ENCODE measurements around the gene PHF1.

Gene PHF1

DNA sequence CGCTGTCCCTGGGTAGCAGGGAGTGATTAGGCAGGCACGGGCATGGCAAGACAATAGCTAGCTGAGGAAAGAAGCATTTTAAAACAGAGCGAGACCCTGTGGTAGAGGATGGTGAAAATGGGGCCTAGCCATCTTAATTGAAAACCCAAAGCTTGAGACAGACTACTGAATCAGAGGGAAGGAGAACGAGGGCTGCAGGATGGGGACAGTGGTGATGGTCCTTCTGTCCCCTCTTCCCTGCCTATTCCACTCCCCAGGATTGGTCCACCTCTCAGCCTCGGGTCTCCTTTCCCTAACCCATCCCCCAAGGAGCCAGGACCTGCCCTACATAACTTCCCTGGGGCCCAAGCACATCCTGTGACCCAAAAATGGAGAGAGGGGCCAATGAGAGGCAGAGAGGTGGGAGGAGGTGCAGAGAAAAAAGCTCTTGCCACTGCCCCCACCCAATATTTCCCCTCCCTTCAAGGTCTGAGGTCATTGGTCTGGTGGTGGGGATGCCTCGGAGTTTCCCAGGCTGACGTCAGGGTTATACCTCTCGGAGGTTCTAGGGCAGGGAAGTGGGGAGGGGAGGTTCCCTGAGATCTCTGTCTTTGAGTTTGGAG, 8.0 kb downstream of the PHF1 start:
- DNase-seq = peak; percentile 76

DNA sequence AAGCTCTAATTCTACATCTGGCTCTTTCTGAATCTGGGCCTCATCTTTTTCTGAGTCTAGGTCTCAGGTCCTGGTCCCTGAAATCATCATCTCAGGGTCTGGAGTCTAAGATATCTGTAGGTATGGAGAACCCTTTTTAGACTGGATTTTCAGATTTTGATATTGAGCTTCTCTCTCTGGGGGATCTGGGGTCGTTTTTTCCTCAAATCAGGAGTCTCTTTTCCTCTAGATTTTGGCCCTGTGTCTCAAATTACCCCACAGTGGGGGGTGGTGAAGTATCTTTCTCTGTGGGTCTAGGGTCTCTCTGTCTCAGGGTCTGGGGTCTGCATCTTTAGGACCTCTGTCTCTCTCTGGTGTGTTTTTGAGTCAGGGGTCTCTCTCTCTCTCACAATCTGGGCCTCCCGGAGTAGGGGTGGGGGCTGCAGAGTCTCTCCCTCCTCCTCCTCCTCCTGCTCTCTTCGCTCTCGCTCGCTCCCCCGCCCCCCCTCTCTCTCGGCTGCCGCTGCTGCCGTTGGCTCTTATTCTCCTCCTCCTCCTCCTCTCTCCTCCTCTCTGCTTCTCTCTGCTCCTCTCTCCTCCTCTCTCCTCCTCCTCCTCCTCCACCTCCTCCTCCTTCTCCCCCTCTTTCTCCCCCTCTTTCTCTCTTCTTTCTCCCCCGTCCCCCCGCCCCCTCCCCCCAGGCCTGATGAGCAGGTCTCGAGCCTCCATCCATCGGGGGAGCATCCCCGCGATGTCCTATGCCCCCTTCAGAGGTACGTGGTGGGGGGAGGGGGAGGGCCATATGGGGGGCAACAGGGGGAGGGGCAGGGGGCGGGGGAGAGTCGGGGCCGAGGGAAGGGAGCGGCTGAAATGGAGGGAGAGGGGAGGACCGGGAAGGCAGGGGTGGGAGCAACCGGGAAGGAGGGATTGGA, 9.0 kb downstream of the PHF1 start, which contains the start of gene SYNGAP1:
Gene SYNGAP1, plus strand, starts transcription at position 486 of the 911 bp plus-strand sequence. Its CDS starts 200 bp downstream, at position 686.
- no peak for DNase-seq

DNA sequence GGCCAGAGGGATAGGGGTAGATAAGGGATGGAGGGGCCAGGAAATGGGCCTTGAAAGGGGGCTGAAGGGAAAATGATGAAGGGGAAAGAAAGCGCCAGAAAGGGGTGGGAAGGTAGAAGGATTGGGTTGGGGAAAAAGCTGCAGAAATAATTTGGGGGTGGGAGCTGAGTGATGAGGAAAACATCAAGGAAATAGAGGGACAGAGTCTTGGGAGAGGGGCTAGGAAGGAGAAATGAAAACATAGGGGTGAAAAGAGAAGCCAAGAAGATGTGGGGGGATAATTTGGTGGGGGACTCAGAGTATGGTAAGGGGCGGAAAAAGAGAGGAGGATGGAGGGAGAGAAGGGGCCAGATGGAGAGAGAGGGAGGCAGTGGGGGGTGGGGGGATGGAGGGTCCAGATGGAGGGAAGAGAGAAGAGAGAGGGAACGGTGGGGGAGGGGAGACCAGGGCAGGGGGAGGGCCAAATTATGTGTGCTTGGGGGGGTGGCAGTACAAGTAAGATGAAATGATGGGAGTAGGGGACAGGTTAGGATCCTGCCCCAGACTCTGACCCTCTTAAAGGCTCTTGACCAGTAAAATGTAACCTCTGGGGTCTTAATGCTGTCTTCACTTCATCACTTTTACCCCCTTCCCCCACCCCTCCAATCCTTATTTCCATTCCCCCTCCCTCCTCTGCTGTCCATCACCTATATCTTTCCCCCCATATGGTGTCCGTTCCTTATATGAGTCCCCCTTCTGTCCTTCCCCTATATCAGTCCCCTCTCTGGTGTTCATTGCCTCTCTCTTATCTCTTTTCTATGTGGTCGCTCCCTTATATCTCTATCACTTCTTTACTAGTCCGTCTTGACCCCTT, 9.9 kb downstream of the PHF1 start:
- no peak for DNase-seq

DNA sequence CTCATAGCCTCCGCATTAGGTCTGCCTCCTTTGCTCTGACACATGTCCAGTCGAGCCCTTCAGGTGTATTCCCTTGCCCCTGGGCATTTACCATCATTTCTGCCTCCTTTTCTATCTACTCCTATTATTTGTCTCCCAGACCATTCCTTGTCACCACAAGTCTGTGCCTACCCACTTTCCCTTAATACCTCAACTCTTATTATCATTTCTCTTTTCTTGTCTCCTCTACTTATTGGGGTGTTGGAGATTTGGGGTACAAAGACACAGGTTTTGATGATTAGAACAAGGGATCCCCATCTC, 10.5 kb downstream of the PHF1 start:
- no peak for DNase-seq

DNA sequence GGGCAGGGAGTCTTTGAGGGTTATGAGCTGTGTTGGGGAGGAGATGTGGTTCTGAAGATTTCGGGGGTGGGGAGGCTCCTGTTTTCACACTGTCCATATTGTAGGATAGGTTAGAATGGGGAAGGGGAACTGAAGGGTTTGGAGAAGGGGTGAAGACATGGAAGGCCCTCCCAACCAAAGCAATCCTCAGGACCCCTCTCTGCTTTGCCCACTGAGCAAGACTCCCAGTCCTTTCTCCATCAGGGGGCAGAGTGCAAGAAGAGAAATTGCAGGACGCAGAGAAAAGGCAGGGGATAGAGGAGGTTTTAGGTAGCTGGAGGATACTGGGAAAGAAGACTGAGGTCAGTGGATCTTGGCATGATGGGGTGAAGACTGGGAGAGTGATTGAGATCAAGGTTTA, 13.0 kb downstream of the PHF1 start:
- DNase-seq = no peak

DNA sequence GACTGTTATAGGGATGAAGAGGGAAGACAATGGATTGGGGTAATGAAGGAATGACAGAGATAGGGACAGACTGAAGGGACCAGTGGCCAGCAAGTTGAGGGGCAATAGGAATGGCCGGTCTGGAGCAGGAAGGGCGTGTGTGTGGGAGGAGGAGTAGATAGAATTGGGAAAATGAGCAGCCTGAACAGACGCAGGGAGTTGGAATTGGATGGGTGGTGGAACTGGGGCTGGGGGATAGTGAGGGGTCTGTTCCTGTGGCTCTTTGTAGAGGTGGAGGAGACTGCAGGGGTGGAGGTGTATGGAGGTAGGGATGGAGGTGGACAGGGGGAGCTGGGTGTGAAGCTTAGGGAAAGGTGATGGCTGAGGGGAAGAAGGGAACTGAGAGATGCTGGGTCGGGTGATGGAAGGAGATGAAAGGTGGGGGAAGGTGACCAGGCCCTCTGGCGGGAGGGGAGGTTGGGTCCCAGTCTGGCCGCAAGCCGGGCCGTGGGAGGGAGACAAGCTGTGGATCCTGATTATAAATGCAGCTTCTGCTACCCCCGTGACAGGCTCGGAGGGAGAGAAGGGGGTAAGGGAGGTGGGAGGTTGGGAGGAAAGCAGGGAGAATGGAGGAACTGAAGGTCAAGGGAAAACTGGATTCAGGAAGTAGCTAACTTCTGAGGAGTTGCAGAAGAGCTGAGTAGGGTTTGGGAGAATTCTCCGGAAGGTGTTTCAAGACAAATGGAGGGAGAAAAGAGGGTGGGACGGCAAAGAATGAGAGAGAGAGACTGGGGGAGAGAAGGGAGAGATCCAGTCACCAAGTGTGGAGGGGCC, 14.2 kb downstream of the PHF1 start:
- no peak for DNase-seq

DNA sequence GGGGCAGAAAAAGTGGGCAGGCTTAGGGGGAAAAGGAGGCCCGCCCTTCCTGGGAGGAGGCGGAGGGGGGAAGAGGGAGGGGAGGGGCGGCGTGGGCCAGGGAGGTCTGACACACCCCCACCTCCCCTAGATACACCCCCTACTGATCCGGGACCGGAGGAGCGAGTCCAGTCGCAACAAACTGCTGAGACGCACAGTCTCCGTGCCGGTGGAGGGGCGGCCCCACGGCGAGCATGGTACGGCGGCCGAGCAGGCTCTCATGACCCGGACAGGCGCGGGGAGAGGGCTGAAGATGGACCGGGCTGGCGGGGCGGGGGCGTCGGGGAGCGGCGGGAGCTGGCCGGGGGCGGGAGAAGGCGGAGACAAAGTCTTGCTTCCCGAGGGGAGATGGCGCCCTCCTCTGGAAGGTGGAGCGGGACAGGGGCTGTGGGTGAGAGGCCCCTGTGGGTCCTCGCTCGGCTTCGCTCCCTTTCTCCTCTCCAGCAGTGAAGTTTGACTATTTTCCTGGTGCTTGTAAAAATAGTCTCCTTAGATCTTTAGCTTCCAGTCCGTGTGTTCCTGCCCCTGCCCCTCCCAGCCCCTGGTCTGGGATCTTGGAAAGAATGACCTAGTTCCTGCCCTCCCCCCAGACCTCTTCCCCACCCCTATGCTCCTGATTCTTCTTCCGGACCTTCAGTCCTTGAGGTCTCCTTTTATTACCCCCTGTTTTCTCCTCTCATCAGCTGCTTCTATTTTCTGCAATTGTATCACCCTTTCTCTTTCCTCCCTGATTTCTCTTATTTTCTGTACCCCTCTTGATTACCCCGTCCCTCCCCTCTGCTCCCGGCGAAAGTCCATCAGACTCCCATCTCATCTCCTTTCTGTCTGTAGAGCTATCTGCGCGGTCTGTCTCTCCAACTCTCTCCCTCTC, 15.1 kb downstream of the PHF1 start:
- DNase-seq = peak; percentile 91

DNA sequence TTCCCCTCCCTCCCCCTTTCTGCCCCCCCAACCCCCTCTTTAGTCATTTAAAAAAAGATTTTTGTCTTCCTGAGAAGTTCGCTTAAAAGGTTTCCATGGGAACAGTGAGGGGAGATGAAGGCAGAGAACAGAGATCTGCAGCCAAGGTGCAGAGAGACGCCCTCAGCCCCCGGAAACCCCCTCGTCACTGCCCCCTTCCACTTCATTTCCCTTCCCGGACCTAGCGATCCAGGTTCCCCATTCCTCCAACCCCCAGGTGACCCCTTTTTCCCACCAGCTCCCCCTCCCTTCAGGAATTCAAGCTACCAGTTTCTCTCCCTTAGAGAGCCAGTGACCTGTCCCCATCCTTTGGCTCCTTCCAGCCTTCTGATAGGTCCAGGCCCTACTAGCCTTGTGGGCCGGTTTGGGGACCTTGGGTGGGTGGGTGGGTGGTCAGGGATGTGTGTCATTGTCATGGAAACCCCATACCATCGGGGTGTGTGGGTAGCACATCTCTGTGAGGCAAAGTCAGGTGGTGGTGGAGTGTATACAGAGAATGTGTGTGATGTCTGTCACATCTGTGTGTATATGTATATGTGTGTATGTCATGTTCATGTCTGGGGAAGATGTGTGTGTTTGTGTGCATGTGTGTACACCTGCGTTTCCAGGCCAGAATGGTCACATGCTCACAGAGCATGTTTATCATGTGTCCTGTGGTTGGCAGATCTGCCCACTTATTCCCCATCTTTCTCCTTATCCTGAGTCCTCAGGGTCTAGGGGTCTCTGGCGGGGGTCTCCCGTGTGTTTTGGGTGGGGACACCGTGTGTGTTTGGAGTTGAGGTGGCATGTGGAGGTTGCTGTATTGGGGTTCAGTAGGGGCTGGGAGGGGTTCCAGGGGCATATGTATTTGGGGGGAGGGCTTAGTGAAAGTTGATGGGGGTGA, 16.0 kb downstream of the PHF1 start:
- DNase-seq = no peak

DNA sequence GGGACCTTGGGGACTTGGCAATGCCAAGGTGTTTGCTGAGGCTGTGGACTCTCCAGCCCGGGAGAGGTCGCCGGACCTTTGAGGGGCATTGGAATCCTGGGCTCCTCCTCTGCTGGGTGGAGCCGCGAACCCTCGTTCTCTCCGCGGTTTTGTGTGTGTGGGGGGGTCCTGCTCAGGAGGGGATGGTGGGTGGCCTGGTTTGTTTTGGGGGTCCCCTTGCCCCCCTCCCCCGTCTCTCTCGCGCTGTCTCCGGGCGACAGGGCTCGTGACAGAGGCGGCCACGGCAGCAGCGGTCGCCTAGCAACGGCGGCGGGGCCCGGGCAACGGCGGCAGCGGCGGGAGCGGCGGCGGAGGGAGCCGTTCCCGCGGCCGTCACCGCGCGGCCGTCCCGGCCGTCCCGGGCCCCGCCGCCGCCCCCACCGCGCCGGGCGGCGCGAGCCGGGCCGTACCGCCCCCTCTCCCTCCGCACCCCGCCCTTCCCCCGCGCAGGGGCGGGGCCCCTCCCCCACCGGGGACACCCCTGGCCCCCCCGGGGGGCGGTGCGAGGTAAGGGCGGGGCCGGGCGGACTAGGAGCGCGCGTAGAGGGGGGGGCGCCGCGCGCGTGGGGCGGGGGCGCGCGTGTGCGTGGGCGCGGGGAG, 16.9 kb downstream of the PHF1 start:
- peak; percentile 80 for DNase-seq

DNA sequence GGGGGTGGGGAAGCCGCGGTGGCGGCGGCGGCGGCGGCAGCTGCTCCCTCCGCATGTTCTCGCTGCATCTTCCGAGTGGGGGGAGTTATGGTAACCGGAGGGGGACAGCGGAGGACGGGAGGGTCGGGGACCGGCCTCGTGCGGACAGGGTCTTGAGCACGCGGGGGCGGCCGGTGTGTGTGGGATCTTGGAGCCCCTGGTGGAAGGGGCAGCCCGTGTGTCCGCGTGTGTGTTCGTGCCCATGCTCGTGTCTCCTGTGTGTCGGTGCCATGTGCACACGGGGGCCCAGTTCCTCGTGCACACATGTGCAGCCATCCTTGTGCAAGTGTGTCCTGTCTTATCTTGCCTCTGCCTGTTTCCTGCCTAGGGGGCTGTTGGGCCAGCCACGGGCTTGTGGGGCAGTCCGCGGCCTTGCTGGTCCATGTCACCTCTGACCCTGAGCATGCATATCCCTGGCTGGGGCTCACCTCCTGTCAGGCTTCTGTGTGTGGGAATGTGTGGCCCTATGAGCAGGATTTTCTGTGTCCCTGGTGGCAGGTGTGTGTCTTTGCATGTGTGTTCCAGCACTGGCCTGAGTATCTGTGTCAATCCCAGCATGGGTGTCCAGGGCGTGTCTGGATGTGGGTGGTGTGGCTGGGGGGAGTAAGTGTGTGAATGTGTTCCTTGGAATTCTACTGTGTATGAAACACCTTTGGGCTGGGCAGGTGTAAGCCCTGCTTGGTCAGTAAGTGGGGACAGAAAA, 17.6 kb downstream of the PHF1 start:
- peak; percentile 79 for DNase-seq

DNA sequence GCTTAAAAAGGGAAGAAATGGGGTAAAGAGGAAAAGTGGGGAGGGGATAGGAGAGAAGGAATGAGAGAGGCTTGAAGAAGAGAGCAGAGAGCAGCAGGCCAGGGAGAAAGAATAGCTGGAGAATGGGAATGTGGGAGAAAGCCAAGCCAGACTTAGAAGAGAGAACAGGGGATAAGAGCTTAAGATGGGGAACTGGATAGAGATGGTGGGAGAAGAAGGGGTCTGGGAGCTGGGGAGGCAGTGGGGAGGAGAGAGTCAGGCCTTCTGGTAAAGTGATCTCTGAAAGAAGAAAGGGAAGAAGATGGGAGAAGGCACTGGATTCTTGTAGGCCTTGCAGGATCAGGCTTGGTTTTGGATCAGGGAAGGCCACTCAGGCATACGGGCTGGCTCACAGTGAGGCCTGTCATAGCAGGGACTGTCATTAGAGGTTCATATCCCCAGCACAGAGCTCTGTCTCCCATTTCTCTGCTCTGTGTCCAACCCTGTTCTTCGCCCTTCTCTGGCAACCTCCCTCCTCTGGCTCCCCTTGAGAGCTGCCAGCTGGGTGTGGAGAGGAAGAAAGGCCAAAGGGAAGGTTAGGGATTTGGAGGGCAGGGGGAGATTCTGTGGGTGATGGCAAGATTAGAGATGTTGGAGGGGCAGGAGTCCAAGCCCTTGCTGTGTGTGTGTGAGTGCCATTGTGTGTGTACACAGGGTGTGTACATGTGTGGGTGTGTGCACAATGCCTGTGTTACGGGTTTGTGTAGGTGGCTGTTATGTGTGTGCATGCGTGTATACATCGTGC, 18.3 kb downstream of the PHF1 start:
- no peak for DNase-seq

DNA sequence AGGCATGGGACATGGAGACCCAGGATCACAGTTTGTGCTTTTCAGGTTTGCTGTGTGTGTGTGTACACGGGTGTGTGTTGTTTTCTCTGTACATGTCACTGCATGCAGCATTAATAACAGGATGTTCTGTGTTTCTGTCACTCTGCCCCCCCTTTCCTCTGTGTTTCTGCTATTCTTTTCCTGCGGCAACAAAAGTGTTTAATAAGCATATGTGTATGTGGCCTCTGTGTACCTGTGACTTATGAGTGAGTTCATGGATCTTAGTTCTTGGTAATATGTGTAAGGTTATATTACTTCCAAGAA, 18.9 kb downstream of the PHF1 start:
- DNase-seq = no peak

DNA sequence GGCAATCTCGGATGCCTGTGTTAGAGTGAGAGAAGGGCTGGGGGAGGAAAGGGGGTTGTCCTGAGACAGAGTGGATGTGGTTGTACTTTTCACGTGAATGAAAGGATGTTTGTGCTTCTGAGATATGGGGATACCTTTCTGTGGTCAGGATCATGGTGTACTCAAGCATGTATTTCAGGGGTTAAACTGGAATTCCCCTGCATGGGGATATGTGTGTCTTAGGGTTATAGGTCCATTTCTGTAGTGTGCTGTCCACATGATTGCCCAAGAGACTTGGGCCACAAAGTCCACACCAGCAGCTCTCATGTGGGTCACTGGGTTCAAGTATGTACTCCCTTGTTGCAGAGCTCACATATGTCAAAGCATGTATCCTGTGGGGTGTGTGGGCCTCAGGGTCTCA, 19.5 kb downstream of the PHF1 start:
- no peak for DNase-seq

DNA sequence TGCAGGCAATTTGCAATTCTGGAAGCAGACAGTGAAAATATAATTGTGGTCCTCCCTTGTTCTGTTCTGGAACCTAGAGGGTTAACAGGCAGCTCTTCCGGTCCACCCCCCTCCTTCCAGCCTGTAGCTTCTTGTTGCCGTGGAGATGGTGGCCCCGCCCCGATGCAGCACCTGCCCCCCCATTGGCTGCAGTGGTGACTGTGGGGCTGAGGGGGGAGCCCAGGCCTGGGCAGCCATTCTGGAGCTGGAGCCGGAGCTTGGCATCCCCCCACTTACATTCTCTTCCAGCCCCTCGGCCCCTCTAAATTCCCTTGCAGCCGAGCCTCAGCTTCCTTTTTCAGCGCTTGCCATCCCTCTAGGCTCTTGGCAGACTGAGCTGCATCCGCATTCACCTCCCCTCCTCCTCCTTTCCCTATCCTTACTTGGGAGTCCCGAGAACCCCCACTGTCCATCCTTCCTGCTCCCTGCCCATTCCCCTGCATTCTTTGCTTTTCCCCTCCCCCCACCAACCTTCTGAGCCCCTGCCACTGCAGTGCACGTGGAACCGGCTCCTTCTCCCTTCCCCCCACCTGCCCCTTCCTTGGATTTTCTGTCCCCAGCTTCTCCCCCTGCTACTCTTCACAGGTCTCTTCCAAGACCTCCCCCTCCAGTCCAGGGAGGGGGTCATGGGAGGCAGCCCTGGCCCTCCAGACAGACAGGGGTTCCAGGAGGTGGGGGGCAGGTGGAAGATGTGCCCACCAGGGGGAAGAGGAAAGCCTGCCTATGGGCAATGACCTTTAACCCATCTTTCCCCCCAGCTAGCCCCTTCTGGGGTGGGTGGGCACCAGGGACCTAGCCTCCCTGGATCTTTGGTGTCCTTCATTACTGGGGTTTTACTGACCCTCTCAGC, 20.4 kb downstream of the PHF1 start:
- peak; percentile 88 for DNase-seq

DNA sequence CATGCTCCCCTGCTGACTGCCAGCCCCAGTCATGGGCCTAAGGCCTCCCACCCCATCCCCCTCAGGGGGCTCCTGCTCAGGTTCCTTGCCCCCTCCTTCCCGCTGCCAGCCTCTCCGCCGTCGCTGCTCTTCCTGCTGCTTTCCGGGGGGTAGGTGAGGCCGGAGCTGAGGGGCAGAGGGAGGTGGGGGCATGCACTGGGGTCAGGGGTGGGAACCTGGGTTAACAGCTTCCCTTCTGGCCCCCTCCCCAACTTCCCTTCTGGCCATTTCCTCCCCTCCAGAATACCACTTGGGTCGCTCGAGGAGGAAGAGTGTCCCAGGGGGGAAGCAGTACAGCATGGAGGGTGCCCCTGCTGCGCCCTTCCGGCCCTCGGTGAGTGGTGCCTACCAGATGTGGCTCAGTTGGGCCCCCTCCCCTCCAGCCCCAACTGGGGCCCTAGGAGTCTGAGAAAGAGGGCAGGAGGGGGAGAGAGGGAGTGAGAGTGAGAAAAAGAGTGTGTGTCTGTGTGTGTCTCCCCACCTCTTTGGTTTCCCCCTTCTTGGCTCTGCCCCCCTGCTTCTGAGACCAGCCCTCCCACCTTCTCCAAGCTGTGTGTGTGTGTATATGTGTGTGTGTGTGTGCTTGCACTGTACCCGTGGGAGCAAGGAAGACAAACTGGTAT, 21.2 kb downstream of the PHF1 start:
- DNase-seq = no peak

DNA sequence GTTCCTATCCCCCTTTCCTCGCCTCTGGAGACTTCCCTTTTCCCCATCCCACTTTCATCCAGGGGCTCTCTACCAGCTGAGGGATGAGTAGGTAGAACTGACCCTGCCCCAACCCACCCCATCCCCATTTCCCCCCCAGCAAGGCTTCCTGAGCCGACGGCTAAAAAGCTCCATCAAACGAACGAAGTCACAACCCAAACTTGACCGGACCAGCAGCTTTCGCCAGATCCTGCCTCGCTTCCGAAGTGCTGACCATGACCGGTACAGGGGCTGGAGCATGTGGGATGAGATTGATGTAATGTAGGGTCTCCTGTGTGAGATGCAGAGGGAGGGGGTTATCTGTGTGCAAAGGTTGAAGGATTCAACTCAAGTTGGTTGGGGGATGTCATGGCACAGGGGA, 21.7 kb downstream of the PHF1 start:
- DNase-seq = no peak

DNA sequence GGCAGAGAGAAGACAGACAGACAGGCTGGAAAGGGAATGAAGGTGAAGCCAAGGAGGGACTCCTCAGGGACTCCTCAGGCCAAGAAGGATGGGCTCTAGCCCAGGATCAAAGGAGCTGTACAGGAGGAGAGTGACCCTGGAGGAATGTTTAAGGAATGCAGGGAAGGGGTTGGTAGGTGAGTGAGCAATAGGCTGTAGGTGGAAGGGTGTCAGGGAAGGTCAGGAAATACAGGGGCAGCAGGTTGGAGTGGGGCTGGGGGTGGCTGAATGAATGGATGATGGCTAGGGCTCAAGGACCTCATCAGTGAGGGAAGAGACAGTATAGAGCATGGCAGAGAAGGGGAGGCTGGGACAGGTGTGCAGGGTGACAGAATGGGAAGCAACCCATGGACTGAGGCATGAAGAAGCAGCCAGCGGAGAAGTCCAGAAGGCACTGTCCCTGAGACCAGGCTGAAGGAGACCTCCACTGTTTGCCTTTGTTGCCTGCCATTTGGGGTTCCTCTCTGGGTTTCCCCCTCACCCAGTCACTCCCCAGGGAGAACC, 22.3 kb downstream of the PHF1 start:
- no peak for DNase-seq
